ENCODE results near the gene KCNC1. TPM values are rescaled to one million over a fixed set of nuclear protein-coding genes. Genes with fewer than 3 reads are reported as not detected.

Gene KCNC1
- total and polyA plus RNA-seq, 2 of the 13 experiments (the other 11 are each of a cell fraction or from before 2014, with no cell fraction given) = 0.01 to 0.04 TPM

DNA sequence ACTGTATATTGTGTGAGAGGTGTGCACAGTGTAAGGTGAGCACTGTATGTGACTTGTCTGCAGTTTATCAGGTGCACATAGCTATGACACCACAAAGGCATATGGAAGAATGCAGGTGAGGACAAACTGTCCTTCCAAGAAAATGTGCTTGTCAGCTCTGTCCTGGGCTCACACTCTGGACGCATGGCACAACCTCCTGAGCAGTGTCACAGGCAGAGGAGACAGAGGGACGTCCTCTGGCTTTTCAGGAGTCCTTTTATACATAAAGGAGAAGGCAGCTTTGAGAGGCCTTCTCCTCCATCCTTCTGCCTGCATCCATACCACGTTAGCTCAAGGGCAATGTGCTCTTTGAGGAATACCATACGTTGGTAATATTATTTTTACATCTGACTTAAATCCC, 22.7 kb upstream of the KCNC1 start:
- no peak overlapping the region for H3K27ac ChIP-seq (ENCODE audit: extremely low read length, insufficient read depth, low read length)
- ChIA-PET POLR2A (no interaction called here), CTCF (ENCODE audit: low intra/inter-chr PET ratio, low total read pairs) (no interaction called here)
- ATAC-seq = no peak
- in situ Hi-C loops (cut with HindIII; ENCODE audit: extremely low pct_ligation_motif_present, low pct_unique_long_range_greater_than_20kb) (no loop called here), intact Hi-C loops (cut with micrococcal nuclease; ENCODE audit: unreplicated experiment) (no loop called here)
- H3K36me3 ChIP-seq (replicated peaks in 1 of 2; ENCODE audit: control insufficient read depth in 1 of 2, insufficient read depth in 2 of 2, low read length in 2 of 2) = no peaks in the 10 kb centered on the region
- H3K4me2 ChIP-seq (ENCODE audit: low read depth, low read length) = no peak overlapping the region
- no peak for DNase-seq (ENCODE audit: low spot score)
- H3K4me1 ChIP-seq (ENCODE audit: insufficient read depth, low read length) = no peaks in the 10 kb centered on the region
- TF ChIP-seq GABPB1 (CRISPR knock-in tag; IDR thresholded peaks at IDR 0.05) (no peak), AGO2 (optimal IDR thresholded peaks at IDR 0.05; ENCODE audit: low read depth, low read length) (no peak), TRIM24 (CRISPR knock-in tag; IDR thresholded peaks at IDR 0.05) (no peak), HMGA1 (CRISPR knock-in tag; conservative IDR thresholded peaks at IDR 0.05) (no peak), IRF2 (CRISPR knock-in tag; IDR thresholded peaks at IDR 0.05) (no peak)
- TF ChIP-seq, protein P1, sequence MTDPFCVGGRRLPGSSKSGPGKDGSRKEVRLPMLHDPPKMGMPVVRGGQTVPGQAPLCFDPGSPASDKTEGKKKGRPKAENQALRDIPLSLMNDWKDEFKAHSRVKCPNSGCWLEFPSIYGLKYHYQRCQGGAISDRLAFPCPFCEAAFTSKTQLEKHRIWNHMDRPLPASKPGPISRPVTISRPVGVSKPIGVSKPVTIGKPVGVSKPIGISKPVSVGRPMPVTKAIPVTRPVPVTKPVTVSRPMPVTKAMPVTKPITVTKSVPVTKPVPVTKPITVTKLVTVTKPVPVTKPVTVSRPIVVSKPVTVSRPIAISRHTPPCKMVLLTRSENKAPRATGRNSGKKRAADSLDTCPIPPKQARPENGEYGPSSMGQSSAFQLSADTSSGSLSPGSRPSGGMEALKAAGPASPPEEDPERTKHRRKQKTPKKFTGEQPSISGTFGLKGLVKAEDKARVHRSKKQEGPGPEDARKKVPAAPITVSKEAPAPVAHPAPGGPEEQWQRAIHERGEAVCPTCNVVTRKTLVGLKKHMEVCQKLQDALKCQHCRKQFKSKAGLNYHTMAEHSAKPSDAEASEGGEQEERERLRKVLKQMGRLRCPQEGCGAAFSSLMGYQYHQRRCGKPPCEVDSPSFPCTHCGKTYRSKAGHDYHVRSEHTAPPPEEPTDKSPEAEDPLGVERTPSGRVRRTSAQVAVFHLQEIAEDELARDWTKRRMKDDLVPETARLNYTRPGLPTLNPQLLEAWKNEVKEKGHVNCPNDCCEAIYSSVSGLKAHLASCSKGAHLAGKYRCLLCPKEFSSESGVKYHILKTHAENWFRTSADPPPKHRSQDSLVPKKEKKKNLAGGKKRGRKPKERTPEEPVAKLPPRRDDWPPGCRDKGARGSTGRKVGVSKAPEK (CRISPR knock-in tag; IDR thresholded peaks at IDR 0.05; ENCODE audit: borderline replicate concordance) = no peak
- no peaks in the 10 kb centered on the region for H3K9me3 ChIP-seq (ENCODE audit: low read length)
- 6% methylated on average over 2 of the region's 4 CpGs for WGBS (ENCODE audit: low lambda C conversion rate)
- H2AFZ ChIP-seq (ENCODE audit: low read length) = no peak overlapping the region
- BruUV-seq (replicated peaks) = no TSS peak
- H3K4me3 ChIP-seq (replicated peaks in 1 of 3; ENCODE audit: insufficient read depth in 1 of 3, low read depth in 2 of 3, low read length in 3 of 3) = no peak overlapping the region
- peaks cover 6 to 58% of the 10 kb centered on the region in 2 experiments; a peak in 4 of 5 replicates for H3K27me3 ChIP-seq (ENCODE audit: control insufficient read depth in 1 of 2, insufficient read depth in 2 of 2, low read length in 2 of 2)
- H3K79me2 ChIP-seq (ENCODE audit: insufficient read depth, low read length) = no peaks in the 10 kb centered on the region
- no peak for FAIRE-seq
- H4K20me1 ChIP-seq (ENCODE audit: insufficient read depth, low read length) = 0 out of 2 replicates have a peak, but pooled peaks cover 2% of the 10 kb centered on the region
- no peak overlapping the region for H3K9ac ChIP-seq (ENCODE audit: insufficient read depth, low read depth, low read length)

DNA sequence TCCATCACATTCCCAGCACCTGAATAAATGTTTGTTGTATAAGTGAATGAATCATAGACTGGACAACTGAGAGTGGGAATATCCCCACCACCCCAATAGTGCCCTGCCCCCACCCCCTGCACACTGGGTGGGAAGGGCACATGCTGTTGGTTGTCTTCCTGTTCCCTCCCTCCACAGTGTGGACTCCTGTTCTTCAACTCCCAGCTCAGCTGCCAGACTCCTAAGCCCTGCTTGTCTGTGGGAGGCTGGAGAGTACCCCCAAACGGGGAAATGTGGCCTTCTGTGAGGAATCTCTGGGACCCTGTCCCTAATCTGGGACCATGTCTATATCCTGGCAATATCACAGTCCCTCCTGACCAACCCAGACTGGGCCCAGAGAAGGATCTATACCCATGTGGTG, 20.7 kb upstream of the KCNC1 start:
- no peaks in the 10 kb centered on the region for H3K79me2 ChIP-seq (ENCODE audit: insufficient read depth, low read length)
- ChIA-PET CTCF (ENCODE audit: low intra/inter-chr PET ratio, low total read pairs) (no interaction called here), POLR2A (no interaction called here)
- H3K4me1 ChIP-seq (ENCODE audit: insufficient read depth, low read length) = no peaks in the 10 kb centered on the region
- H3K27ac ChIP-seq (ENCODE audit: extremely low read length, insufficient read depth, low read length) = no peak overlapping the region
- no CpG with 5 or more reads among the region's 1 CpG for WGBS (ENCODE audit: low lambda C conversion rate)
- no peak for TF ChIP-seq ZBTB3 (CRISPR knock-in tag; IDR thresholded peaks at IDR 0.05; ENCODE audit: borderline replicate concordance, low read depth)
- TF ChIP-seq, protein P2, sequence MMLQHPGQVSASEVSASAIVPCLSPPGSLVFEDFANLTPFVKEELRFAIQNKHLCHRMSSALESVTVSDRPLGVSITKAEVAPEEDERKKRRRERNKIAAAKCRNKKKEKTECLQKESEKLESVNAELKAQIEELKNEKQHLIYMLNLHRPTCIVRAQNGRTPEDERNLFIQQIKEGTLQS (CRISPR knock-in tag; IDR thresholded peaks at IDR 0.05) = no peak
- TF ChIP-seq, protein P3, sequence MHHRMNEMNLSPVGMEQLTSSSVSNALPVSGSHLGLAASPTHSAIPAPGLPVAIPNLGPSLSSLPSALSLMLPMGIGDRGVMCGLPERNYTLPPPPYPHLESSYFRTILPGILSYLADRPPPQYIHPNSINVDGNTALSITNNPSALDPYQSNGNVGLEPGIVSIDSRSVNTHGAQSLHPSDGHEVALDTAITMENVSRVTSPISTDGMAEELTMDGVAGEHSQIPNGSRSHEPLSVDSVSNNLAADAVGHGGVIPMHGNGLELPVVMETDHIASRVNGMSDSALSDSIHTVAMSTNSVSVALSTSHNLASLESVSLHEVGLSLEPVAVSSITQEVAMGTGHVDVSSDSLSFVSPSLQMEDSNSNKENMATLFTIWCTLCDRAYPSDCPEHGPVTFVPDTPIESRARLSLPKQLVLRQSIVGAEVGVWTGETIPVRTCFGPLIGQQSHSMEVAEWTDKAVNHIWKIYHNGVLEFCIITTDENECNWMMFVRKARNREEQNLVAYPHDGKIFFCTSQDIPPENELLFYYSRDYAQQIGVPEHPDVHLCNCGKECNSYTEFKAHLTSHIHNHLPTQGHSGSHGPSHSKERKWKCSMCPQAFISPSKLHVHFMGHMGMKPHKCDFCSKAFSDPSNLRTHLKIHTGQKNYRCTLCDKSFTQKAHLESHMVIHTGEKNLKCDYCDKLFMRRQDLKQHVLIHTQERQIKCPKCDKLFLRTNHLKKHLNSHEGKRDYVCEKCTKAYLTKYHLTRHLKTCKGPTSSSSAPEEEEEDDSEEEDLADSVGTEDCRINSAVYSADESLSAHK (CRISPR knock-in tag; IDR thresholded peaks at IDR 0.05; ENCODE audit: borderline replicate concordance) = no peak
- TF ChIP-seq ZNF260 (CRISPR knock-in tag; IDR thresholded peaks at IDR 0.05; ENCODE audit: borderline replicate concordance, low read depth) = no peak
- TF ChIP-seq ZBTB21 (CRISPR knock-in tag; IDR thresholded peaks at IDR 0.05) = no peak
- no peak for TF ChIP-seq ZNF550 (CRISPR knock-in tag; IDR thresholded peaks at IDR 0.05; ENCODE audit: borderline replicate concordance)
- no peak for TF ChIP-seq ZNF616 (CRISPR knock-in tag; IDR thresholded peaks at IDR 0.05; ENCODE audit: low read depth)
- TF ChIP-seq ZSCAN29 (CRISPR knock-in tag; conservative IDR thresholded peaks at IDR 0.05) = no peak
- no peak for TF ChIP-seq KLF9 (CRISPR knock-in tag; IDR thresholded peaks at IDR 0.05; ENCODE audit: low read depth)
- 0 out of 2 replicates have a peak, but pooled peaks cover 2% of the 10 kb centered on the region for H4K20me1 ChIP-seq (ENCODE audit: insufficient read depth, low read length)
- no peak for DNase-seq (ENCODE audit: low spot score)
- in situ Hi-C loops (cut with HindIII; ENCODE audit: extremely low pct_ligation_motif_present, low pct_unique_long_range_greater_than_20kb) = no loop called here
- no peak overlapping the region for H3K9ac ChIP-seq (ENCODE audit: insufficient read depth, low read depth, low read length)
- no peak overlapping the region for H2AFZ ChIP-seq (ENCODE audit: low read length)
- peaks cover 4 to 61% of the 10 kb centered on the region in 2 experiments; a peak in 4 of 5 replicates for H3K27me3 ChIP-seq (ENCODE audit: control insufficient read depth in 1 of 2, insufficient read depth in 2 of 2, low read length in 2 of 2)
- intact Hi-C loops (cut with micrococcal nuclease; ENCODE audit: unreplicated experiment) = no loop called here
- no TSS peak for BruUV-seq (replicated peaks)
- H3K9me3 ChIP-seq (ENCODE audit: low read length) = no peaks in the 10 kb centered on the region
- no peak for ATAC-seq
- H3K4me3 ChIP-seq (replicated peaks in 1 of 3; ENCODE audit: insufficient read depth in 1 of 3, low read depth in 2 of 3, low read length in 3 of 3) = no peak overlapping the region
- H3K36me3 ChIP-seq (replicated peaks in 1 of 2; ENCODE audit: control insufficient read depth in 1 of 2, insufficient read depth in 2 of 2, low read length in 2 of 2) = no peaks in the 10 kb centered on the region
- no peak for FAIRE-seq
- no peak overlapping the region for H3K4me2 ChIP-seq (ENCODE audit: low read depth, low read length)

Measured in HepG2 (cell line).